Cardiac muscle cell (in vitro differentiated cells and primary cell): ENCODE results near the gene STARD5. TPM values are rescaled to one million over a fixed set of nuclear protein-coding genes. Genes with fewer than 3 reads are reported as not detected.

Source experiments
- DNase-seq, 2 donors: peaks; one replicate each; pipeline versions ENCODE4 v3.0.0 to v3.0.0-alpha.2; 2010 to 2017; ENCODE audit warnings: low read depth in 1 of 2, low spot score in 1 of 2
- H3K27ac ChIP-seq: fragments of 200-600 bp; sonication (generic); 2 replicates; pipeline ENCODE4 v1.5.1; 2016
- H3K27me3 ChIP-seq: fragments of 200-600 bp; sonication (generic); 2 replicates; pipeline ENCODE4 v1.6.0; 2016; ENCODE audit warnings: control low read depth
- H3K36me3 ChIP-seq: fragments of 200-600 bp; sonication (generic); 2 replicates; pipeline ENCODE4 v1.5.1; 2016; ENCODE audit warnings: control low read depth
- H3K4me1 ChIP-seq: fragments of 200-600 bp; sonication (generic); 2 replicates; pipeline ENCODE4 v1.8.1; 2017; ENCODE audit warnings: low read depth, mild to moderate bottlenecking, mixed run types
- H3K4me3 ChIP-seq: fragments of 200-600 bp; sonication (generic); 2 replicates; pipeline ENCODE4 v1.5.1; 2016; ENCODE audit warnings: mild to moderate bottlenecking
- H3K9me3 ChIP-seq: fragments of 200-600 bp; sonication (generic); 2 replicates; pipeline ENCODE4 v1.5.1; 2017; ENCODE audit warnings: low read depth, mild to moderate bottlenecking, control low read depth
- CTCF ChIP-seq: IDR thresholded peaks from 2 replicates; pipeline ENCODE4 v1.5.1; 2012; ENCODE audit warnings: low read depth, mild to moderate bottlenecking, low read length
- polyA plus RNA-seq: library from polyadenylated mRNA; unstranded; fragments of >200 nt; fragmentation: Nextera tagmentation; extraction: Ambion mirVana; gene quantifications from 2 replicates; pipeline ENCODE4 v1.2.1, GENCODE V29; 2016
- total RNA-seq: library from RNA; depleted of rRNA; stranded (reverse); fragments of >200 nt; gene quantifications from 2 replicates; pipeline ENCODE4 v1.2.3, GENCODE V29; 2016

STARD5 gene
- total and polyA plus RNA-seq, 2 experiments from 2014 or later = 2.1 to 2.2 TPM

- no peaks in the 10 kb centered on the region for H3K4me1 ChIP-seq
- TF ChIP-seq CTCF = no peak
Measured at GRCh38 chr15:81261172-81261811, 62.6 kb downstream of the STARD5 start.

GRCh38 chr15:81259760-81260298 is 64.1 kb downstream of the STARD5 start:
- no peak for TF ChIP-seq CTCF
- H3K4me3 ChIP-seq = no peak overlapping the region
- no peak overlapping the region for H3K27ac ChIP-seq
- no peak for DNase-seq
- H3K9me3 ChIP-seq = no peaks in the 10 kb centered on the region
- peaks cover 19% of the 10 kb centered on the region for H3K27me3 ChIP-seq
- no peaks in the 10 kb centered on the region for H3K36me3 ChIP-seq
- no peaks in the 10 kb centered on the region for H3K4me1 ChIP-seq

More at GRCh38 chr15:81261172-81261811, 62.6 kb downstream of the STARD5 start:
- no peak for DNase-seq
- Histone ChIP-seq H3K36me3 (no peaks in the 10 kb centered on the region), H3K9me3 (no peaks in the 10 kb centered on the region), H3K27me3 (peaks cover 19% of the 10 kb centered on the region), H3K4me3 (no peak overlapping the region), H3K27ac (no peak overlapping the region)

Other genes starting within 250 kb of the STARD5 start
- not detected in 2 replicates for gene CFAP161, start 189.9 kb downstream of the STARD5 start, total RNA-seq
- not detected in 2 replicates for gene CFAP161, start 189.9 kb downstream of the STARD5 start, polyA plus RNA-seq
- gene IL16, start 127.3 kb downstream of the STARD5 start, total RNA-seq = 0.14 TPM in 1 of 2 replicates, not detected in the other
- 0.45 TPM in 1 of 2 replicates, not detected in the other for gene IL16, start 127.3 kb downstream of the STARD5 start, polyA plus RNA-seq
- gene TMC3, start 50.1 kb upstream of the STARD5 start, total RNA-seq = 0.21 and 0.32 TPM in 2 replicates
- 0.20 TPM in 2 replicates for gene TMC3, start 50.1 kb upstream of the STARD5 start, polyA plus RNA-seq